Sciatic nerve (tissue), 2 donors: ENCODE data around the gene TBXA2R. TPM values are rescaled to one million over a fixed set of nuclear protein-coding genes. Genes with fewer than 3 reads are reported as not detected.

ENCODE experiments used
- ATAC-seq: fragments of 200-7000 bp; cut with Tn5 transposase; one replicate; pipeline ENCODE4 v1.9.1; 2020; ENCODE audit warnings: mild to moderate bottlenecking, moderate library complexity
- DNase-seq: peaks from one replicate; pipeline ENCODE4 v3.0.0-alpha.2; 2020; ENCODE audit warnings: low spot score
- intact Hi-C: fragments of 100-400 bp; cut with DNase I; formaldehyde crosslinking; loops from one replicate; pipeline ENCODE4 v1.14.2; 2022
- total RNA-seq: library from RNA; stranded (reverse); fragmentation: NEBNext Ultra II Directional; extraction: Animal tissue kit (Norgen Biotek cat#: 25700); gene quantifications from one replicate; pipeline ENCODE4 v1.2.1, GENCODE V29; 2021
- donor health status: DM: no; HTN: no; CAD: no.
- donor health status: DM: no; HTN: no; CAD: no.

Gene TBXA2R
- total RNA-seq, 1 donor from 2014 or later, result 11.2 TPM

DNA sequence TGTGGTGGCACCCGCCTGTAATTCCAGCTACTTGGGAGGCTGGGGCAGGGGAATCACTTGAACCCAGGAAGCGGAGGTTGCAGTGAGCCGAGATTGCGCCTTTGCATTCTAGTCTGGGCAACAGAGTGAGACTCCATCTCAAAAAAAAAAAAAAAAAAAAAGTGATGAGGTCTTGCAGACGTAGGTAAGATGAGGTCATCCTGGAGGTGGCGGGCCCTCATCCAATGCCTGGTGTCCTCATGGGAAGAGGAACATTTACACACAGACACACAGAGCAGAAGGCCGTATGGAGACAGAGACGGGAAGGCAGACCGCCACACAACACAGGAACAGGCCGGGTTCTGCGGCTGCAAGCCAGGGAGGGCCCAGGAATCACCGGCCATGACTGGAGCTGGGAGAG is 15.5 kb upstream of the TBXA2R start:
- DNase-seq, result no peak
- intact Hi-C loops, result loop anchor here (2.0 kb wide), 1 partner anchor 37 kb away; the partner anchor contains the start of gene GIPC3

DNA sequence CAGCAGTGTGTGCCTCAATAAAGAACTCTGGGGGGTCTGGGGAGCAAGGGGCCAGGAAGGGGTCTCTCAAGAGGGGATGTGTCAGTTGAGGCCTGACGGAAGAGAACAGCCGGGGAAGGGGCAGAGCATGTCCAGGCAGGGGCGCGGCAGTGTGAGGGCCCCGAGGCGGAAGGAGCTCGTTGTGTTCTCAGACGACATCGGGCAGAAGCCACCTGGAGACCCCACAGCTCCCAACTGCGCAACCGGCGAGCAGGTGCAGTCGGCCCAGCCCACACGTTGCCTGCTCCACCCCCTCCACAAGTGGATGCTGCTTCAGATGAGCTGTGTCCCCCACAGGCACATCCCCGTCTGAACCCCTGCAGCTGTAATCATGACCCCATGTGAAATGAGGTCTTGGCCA is 15.0 kb upstream of the TBXA2R start:
- intact Hi-C loops, result loop anchor here (2.0 kb wide), 1 partner anchor 37 kb away; the partner anchor contains the start of gene GIPC3
- ATAC-seq, result no peak
- no peak for DNase-seq

More for the DNA sequence above, 15.5 kb upstream of the TBXA2R start:
- no peak for ATAC-seq

DNA sequence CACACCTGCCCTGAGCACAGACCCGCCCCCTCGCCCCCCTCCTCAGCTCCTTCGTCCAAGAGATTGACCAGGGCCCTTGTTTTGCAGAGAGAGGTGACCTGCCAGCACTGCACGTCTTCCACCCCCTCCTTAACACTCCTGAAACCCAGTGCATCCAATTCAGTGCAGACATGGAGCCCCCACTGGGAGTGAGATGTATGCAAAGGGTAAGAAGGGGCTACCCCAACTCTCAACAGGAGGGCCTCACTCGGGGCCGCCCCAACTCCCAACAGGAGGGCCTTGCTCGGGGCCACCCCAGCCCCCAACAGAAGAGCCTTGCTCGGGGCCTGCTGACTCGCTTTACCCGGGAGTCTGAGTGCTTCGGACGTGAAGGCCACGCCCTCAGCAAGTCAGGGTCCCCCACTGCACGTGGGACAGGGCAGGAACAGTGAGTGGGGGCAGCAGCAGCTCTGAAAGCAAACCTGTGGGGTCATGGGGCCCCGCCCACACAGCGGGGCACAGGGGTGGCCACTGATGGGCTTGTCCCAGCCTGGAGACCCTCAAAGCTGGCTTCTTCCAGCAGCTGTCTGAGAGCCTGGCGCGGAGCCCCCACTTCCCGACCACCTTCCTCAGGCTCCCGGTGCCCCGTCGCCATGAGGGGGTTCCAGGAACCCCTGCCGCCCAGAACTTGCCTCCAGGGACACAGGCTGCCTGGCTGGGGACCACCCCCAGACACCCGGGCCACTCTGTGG is 14.3 kb upstream of the TBXA2R start:
- ATAC-seq, result no peak
- DNase-seq, result no peak
- intact Hi-C loops, result no loop called here

DNA sequence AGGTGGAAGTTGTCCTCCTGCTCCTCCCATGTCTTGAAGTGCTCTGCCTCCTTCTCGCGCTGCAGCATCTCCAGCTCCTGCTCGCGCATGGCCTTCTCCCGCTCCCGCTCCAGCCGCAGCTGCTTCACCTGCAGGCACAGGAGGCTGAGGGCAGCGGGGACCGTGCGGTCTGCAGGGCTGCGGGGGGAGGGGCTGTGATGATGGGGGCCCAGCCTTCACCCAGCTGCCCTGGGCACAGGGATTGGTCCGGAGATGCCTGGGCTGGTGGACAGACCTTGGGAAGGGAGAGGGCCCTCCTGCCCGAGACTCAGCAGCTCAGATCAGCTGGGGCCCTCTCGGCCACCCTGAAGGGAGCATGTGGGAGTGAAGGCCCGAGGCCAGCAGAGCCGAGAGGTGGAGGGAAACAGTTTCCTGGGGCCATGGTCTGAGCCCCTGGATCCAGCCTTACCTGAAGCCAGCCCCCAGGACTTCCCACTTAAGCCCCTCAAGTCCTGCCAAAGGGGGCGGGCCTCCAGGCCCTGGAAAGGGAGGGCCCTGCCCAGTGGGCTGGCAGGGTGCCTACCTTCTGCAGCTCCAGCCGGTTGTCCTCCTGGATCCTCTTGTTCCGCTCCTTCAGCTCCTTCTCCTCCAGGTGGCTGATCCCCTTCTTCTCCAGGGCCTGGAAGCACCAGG is 13.6 kb upstream of the TBXA2R start:
- DNase-seq (no peak), ATAC-seq (no peak)

DNA sequence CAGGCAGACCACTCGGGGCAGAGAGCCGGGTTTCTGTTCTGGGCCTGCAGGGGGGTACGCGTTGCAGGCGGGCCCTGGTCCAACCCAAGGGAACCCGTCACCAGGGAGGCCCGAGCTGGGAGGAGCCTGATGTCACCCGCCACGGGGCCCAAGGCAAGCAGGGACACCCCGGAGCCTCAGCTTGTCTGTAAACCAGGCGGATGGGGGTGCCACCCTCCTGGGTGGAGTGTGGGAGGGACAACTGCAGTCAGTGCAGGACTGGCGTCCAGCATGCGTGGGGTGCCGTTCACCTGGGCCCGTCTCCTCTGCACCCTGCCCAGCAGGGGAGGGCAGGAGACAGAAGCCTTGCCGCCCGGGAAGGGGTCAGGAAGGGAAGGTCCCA is 12.9 kb upstream of the TBXA2R start:
- no peak for DNase-seq

More for the DNA sequence above, 13.6 kb upstream of the TBXA2R start:
- intact Hi-C loops, result no loop called here

DNA sequence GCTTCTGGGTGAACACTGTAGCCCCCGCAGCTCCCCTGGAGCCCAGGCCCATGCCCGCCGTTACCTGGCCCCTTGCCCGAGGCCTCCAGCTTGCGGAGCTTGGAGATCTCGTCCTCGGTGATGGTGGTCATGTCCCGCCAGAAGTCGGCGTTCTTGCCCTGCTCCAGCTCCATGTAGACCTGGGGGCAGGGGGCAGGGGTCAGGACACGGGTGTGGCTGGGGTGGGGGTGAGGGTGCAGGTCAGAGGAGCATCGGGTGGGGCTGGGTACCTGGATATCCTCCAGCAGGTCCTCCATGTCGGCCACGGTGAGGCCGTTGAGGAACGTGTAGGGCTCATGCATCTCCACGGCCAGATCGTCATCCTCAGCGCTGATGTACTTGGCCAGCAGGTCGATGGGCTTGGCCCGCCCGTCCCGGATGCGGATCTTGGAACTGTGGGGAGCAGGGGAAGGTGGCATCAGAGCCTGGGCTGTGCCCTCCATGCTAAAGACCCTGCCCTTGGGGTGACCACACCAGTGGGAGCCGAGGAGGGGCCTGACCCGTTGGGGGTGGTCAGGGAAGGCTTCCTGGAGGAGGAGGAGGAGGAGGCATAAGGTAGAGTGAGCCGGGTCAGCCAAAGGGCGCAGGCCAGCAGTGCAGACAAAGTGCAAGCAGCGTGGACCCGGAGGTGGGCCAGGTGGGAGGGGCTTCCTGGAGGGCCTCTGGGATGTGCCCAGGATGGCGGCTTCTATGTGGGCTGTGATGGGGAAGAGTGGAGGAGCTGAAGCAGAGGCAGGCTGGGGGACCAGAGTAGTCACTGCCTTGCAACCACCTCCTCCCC is 12.3 kb upstream of the TBXA2R start:
- intact Hi-C loops, result loop anchor here (10.0 kb wide), 1 partner anchor 74 kb away; no protein-coding TSS in a partner anchor
- no peak for ATAC-seq
- no peak for DNase-seq

More for the DNA sequence above, 12.9 kb upstream of the TBXA2R start:
- intact Hi-C loops, result loop anchor here (10.0 kb wide), 1 partner anchor 75 kb away; no protein-coding TSS in a partner anchor
- ATAC-seq, result no peak

DNA sequence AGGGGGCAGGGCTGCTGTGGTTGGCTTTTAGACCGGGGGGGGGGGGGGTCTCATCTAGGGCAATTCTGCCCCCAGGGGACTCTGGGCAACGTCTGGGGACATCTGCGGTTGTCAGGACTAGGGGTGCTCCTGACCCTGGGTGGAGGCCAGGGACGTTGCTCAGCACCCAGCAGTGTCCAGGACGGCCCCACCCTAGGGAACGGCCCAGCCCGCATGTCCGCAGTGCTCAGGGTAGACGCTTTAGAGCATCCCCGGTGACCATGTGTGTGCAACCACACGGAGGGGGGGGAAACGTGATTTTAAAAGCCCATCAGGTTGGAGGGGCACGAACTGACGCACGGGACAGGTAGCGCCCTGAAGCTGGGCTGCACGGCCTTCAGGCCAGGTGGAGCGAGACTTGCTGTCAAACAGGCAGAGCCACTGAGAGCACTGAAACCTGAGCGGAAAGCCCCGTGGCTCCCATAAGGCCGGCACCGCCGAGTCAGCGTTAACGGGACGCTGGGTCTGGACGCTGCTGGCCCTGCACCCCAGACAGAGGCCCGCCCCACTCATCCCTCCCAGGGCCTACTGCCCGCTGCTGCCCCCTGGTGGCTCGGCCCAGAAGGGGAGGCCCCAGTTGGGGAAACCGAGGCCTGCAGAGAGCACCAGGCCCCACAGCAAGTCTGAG is 11.6 kb upstream of the TBXA2R start:
- ATAC-seq (peak; percentile 91), DNase-seq (peak; percentile 89)

DNA sequence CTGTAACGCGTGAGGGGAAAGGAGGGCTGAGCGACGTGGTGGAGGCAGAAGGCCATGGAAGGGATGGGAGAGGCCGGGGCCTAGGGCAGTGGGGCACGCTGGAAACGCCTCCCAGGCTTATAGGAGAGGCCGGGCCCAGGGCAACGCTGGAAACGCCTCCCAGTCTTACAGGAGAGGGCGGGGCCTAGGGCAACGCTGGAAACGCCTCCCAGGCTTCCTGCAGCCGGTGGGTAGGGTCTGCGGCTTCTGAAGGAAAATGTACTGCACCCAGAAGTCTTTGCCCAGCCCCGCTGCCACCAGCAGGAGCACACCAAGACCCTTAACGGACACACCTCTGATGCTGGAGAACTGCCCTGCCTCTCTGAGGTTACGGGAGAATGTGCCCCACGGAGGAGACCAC is 10.8 kb upstream of the TBXA2R start:
- DNase-seq (no peak), ATAC-seq (no peak)
- intact Hi-C loops, result loop anchor here (10.0 kb wide), 1 partner anchor 73 kb away; no protein-coding TSS in a partner anchor

More for the DNA sequence above, 11.6 kb upstream of the TBXA2R start:
- intact Hi-C loops, result loop anchor here (10.0 kb wide), 1 partner anchor 73 kb away; no protein-coding TSS in a partner anchor

DNA sequence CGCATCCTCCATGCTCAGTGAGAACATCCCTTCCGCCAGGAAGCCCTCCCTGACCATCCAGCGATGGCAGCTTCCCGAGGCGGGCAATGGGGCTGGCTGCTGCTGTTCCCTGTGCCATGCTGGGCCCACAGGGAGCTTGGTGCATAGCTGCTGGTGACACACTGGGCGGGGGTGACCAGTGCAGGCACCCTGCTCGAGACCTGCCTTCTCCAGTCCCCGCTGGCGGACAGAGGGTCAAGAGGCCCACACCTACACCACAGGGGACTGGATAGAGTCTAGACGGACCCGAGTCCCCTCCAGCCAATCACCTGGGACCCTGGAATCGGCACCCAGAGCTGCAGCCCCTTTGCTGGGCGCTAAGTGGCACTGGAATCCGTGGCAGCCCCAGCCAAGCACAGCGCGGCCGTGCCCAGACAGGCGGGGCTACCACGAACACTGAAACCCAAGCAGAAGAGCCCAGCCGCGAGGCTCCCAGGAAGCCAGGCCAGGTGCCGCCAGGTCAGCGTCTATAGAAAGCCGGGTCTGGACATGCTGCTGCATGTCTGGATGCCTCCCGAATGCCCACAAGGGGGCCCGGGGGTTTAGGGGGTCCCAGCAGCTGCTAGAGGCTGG is 9.0 kb upstream of the TBXA2R start:
- intact Hi-C loops, result loop anchor here (10.0 kb wide), 1 partner anchor 71 kb away; no protein-coding TSS in a partner anchor
- ATAC-seq (no peak), DNase-seq (no peak)

DNA sequence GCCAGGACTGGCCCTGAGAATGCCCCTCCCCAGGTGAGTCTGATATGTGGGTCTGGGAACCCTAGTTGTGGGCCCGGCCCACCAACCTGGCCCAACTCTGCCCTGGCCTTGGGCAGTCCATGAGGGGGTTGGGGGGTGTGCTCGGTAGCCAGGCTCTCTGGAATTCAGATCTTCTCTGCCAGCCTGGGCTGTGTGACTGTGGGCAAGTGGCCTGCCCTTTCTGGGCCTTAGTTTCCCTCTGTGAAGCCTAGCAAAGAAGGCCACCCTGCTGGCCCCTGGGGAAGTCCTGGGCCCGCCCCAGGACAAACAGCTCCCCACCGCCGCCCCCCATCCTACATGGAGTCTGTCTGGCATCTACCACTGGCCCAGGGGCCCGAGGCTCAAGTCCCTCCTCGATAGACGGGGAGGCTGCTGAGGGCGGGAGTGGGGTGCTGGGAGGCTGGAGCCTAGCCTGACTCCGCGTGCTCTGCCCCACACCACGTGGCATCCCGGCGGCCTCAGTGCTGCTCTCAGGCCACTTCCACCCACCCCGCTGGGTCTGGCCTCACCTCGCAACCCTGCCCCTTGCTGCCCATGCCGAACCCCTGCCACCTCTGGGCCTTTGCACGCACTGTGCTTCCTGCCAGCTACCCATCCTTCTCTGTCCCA is 8.3 kb upstream of the TBXA2R start:
- DNase-seq (no peak), ATAC-seq (no peak)
- intact Hi-C loops, result loop anchor here (10.0 kb wide), 1 partner anchor 70 kb away; no protein-coding TSS in a partner anchor

DNA sequence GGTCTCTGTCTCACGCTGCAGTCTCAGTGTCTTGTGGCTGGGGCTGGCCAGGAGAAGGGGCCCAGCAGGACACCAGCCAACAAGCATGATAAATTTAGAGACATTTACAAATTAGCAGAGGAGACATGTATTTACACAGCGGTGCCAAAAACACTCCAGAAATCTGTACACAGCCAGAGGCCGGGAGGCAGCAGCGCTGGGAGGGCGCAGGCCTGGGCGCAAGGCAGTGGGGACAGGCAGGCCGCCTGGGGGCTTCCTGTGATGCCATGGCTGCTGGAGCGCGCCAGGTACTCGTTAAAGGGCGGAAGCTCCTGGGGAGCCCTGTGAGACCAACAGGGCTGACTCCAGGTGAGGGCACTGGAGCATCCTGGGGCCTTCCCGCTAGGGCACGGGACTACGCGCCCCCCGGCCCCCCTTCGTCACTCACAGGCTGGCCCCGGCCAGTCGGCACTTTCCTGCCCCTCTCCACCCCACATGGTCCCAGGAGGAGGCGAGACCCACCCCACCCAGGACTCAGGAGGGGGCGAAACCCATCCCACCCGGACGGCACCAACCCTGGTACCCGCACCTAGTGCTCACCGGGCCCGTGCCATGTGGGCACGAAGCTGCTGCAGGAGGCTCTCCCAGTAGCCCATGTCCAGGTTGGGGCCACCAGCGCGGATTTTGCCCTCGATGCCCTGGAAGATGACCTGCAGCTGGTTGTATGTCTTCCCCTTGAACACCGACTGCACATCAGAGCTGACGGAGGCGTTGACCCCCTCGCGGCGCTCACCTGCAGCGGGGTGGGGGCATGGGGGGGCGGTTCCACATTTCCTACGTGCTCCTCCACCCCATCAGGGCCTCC is 7.4 kb upstream of the TBXA2R start:
- ATAC-seq (no peak), DNase-seq (no peak)
- intact Hi-C loops, result loop anchor here (10.0 kb wide), 1 partner anchor 69 kb away; no protein-coding TSS in a partner anchor

DNA sequence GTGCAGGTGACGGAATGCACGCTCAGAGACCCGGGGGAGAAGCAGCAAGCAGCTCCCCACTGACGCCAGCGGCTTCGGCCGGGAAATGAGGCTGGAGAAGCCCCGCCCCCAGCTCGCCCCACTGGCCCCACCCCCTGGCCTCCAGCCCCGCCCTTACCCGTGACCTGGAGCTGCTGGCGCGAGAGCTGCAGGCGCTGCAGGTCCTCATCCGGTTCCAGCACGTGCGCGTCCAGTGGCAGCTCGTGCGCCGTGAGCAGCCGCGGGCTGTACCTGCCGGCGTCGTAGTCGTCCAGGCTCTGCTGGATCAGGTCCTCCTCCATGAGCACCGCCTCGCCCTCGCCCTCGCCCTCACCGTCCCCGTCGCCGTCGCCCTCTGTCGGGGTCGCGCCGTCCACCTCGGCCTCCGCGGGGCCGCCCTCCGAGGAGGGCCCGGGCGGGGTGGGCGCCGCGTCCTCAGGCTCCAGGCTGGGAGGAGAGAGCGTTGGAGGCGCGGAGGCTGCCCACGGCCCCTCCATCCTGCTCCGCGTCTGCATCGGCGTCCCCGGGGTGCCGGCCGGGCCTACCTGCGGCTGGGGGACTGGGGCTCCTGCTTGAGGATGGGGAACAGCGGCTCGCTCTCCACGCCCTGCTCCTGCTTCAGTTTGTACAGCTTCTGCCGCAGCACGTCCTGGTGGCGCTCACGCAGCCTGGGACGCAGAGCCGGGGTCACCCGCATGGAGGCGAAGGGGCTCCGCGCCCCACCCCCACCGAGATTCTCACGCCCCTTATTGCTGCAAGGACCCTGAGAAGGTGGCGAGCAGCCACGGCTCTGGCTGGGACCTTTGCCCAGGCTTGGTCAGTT is 6.4 kb upstream of the TBXA2R start:
- DNase-seq, result no peak

DNA sequence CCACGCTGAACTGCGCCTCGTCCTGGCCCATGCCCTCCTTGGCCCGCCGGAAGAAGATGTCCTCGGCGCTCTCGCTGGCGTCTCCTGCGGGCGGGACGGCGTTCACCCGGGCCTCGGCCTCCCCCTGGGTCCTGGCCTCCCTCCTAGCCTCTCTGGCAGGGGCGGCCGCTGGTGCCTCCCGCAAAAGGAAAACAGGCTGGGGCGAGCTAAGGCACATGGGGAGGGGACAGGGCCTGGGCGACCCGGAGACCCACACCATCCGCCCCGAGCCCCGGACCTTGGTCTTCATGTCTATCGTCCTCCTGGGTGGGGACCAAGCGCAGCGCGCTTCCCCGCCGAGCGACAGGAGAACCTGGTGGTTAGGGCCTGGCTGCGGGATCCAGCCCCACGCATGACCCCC is 5.7 kb upstream of the TBXA2R start:
- DNase-seq (no peak), ATAC-seq (no peak)
- intact Hi-C loops, result loop anchor here (10.0 kb wide), 1 partner anchor 68 kb away; no protein-coding TSS in a partner anchor

More for the DNA sequence above, 6.4 kb upstream of the TBXA2R start:
- intact Hi-C loops, result loop anchor here (10.0 kb wide), 1 partner anchor 68 kb away; no protein-coding TSS in a partner anchor
- ATAC-seq, result no peak

DNA sequence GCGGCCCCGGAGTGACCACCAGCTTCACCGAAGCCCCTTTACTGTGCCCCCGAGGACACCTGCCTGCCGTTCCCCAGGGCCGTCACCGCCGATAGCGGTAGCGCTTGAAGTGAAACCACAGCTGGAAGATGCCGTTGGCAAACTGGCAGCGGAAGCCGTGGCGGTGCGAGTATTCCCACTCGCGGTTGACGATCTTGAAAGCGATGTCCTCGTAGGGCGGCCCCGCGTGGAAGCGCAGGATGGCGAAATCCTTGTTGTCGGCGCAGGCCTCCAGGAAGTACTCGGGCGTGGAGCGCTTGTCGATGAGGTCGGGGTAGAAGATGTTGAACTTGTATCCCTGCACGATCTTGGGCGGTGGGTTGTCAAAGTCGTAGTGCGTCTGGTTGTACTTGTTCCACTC is 5.2 kb upstream of the TBXA2R start:
- no peak for DNase-seq
- no peak for ATAC-seq
- intact Hi-C loops, result loop anchor here (10.0 kb wide), 1 partner anchor 67 kb away; no protein-coding TSS in a partner anchor
